Measurements from ENCODE around the gene CEP162. TPM values are rescaled to one million over a fixed set of nuclear protein-coding genes. Genes with fewer than 3 reads are reported as not detected.
"Not testable (repeated sequence)": the region's sequence is repeated elsewhere in the genome, so short reads cannot be mapped to it uniquely, and the experiment has no call there.

Gene CEP162
- total and polyA plus RNA-seq, 11 donors = 1.6 to 5.6 (median 4.4) TPM

DNA sequence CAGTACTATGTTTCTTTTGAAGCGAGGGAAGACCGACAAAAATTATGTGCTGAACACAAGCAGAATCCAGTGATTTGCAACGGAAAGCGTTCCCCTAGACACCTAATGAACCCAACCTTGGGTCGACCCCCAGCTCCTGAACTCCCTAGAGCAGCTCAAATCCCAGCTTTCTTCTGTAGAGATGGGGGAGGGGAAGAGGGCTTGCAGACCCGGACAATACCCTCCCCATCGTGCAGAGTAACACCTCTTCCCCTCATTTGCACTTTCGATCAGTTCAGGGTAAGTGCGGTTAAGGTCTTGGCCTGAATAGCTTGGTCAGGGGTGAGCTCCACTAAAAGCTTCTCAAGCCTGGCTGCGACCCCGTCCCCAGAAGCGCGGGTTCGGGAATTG lies 404 bp downstream of the CEP162 start:
- Histone ChIP-seq H3K27ac (peak overlapping the region; percentile 62 to 97 (median 81)), H3K4me1 (peaks cover 0 to 14% (median 7%) of the 10 kb centered on the region in 12 donors), H3K9me3 (no peaks in the 10 kb centered on the region), H3K27me3 (peaks cover 0 to 12% (median 0%) of the 10 kb centered on the region in 9 donors), H3K36me3 (peaks cover 0 to 5% (median 0%) of the 10 kb centered on the region in 9 donors), H3K4me3 (peak overlapping the region; percentile 60 to 91 (median 78))
- intact Hi-C loops (cut with DNase I) = loop anchor here in 5 of 10 donors (2.0 to 10.0 kb wide), 4 partner anchors 342 to 612 kb away; partner anchors contain the start of gene CYB5R4 (in 1 of the 5)
- no peak for DNase-seq
- TF ChIP-seq POLR2A (IDR thresholded peaks at IDR 0.05) = no peak
- TF ChIP-seq, protein P1, sequence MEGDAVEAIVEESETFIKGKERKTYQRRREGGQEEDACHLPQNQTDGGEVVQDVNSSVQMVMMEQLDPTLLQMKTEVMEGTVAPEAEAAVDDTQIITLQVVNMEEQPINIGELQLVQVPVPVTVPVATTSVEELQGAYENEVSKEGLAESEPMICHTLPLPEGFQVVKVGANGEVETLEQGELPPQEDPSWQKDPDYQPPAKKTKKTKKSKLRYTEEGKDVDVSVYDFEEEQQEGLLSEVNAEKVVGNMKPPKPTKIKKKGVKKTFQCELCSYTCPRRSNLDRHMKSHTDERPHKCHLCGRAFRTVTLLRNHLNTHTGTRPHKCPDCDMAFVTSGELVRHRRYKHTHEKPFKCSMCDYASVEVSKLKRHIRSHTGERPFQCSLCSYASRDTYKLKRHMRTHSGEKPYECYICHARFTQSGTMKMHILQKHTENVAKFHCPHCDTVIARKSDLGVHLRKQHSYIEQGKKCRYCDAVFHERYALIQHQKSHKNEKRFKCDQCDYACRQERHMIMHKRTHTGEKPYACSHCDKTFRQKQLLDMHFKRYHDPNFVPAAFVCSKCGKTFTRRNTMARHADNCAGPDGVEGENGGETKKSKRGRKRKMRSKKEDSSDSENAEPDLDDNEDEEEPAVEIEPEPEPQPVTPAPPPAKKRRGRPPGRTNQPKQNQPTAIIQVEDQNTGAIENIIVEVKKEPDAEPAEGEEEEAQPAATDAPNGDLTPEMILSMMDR (IDR thresholded peaks at IDR 0.05) = no peak
- peak in 3 of 4 donors; percentile 12 to 22 (median 19) for ATAC-seq
- whole genome bisulfite sequencing, 4 donors = 2 to 8% (median 3%) methylated on average over 11 to 14 of the region's 14 CpGs

DNA sequence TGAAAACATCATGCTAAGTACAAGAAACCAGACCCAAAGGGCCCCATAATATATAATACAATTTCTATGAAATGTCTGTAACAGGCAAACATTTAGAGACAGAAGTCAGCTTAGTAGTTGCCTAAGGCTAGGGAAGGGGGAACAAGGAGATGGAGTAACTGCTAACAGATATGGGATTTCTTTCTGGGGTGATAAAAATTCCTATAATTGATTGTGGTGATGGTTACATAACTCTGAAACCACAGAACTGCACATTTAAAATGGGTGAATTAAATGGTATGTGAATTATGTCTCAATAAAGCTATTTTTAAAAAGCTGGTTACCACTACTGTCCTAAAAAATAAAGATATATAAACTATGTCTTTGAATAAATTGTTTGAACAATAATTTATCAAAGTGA lies 3.2 kb downstream of the CEP162 start:
- H3K27ac ChIP-seq = no peak overlapping the region
- H3K4me3 ChIP-seq = no peak overlapping the region
- intact Hi-C loops (cut with DNase I) = loop anchor here in 5 of 10 donors (5.0 to 10.0 kb wide), 5 partner anchors 337 to 612 kb away; no protein-coding TSS in a partner anchor
- DNase-seq (no peak), ATAC-seq (no peak)
- H3K9me3 ChIP-seq = no peaks in the 10 kb centered on the region
- peaks cover 0 to 13% (median 0%) of the 10 kb centered on the region in 9 donors for H3K36me3 ChIP-seq
- no peak for TF ChIP-seq POLR2A (IDR thresholded peaks at IDR 0.05)
- TF ChIP-seq, protein P1 (IDR thresholded peaks at IDR 0.05) = no peak
- H3K4me1 ChIP-seq = peaks cover 0 to 14% (median 7%) of the 10 kb centered on the region in 12 donors
- no peaks in the 10 kb centered on the region for H3K27me3 ChIP-seq

DNA sequence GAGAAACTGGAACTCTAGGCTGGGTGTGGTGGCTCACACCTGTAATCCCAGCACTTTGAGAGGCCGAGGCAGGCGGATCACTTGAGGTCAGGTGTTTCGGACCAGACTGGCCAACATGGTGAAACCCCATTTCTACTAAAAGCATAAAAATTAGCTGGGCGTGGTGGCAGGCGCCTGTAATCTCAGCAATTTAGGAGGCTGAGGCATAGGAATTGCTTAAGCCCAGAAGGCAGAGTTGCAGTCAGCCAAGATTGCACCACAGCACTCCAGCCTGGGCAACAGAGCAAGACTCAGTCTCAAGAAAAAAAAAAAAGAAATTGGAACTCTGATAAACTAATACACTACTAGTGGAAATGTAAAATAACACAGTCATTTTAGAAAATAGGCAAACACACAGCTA lies 3.8 kb downstream of the CEP162 start:
- not testable (repeated sequence) for H3K4me3 ChIP-seq, H3K27me3 ChIP-seq, DNase-seq, ATAC-seq, H3K27ac ChIP-seq, H3K9me3 ChIP-seq
- Histone ChIP-seq H3K36me3 (peaks cover 0 to 13% (median 1%) of the 10 kb centered on the region in 9 donors), H3K4me1 (peaks cover 0 to 14% (median 7%) of the 10 kb centered on the region in 12 donors)
- intact Hi-C loops (cut with DNase I) = loop anchor here in 6 of 10 donors (2.0 to 10.0 kb wide), 6 partner anchors 335 to 611 kb away; no protein-coding TSS in a partner anchor
- 92 to 99% (median 96%) methylated on average over 5 of the region's 5 CpGs for WGBS, 4 donors

DNA sequence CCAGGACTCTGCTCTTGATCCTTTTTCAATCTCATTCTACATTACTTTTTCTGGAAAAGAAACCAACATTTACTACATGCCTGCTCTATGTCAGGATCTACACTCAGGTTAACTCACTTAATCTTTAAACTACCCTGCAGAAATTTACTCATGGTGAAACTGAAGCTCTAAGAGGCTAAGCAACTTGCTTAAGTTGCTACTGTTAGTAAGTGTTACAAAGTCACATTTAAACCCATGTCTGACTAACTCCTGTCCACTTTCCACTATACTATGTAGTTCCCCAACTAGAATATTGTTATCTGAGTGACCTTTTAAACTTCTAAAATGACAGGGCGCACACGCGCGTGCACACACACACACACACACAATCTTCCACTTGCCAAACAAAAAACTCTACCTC lies 5.0 kb downstream of the CEP162 start:
- intact Hi-C loops (cut with DNase I) = loop anchor here in 6 of 10 donors (2.0 to 10.0 kb wide), 6 partner anchors 334 to 610 kb away; no protein-coding TSS in a partner anchor

More for the DNA sequence above, 5.0 kb downstream of the CEP162 start:
- DNase-seq (no peak), ATAC-seq (no peak)
- Histone ChIP-seq H3K4me3 (no peak overlapping the region), H3K27me3 (no peaks in the 10 kb centered on the region), H3K27ac (no peak overlapping the region), H3K9me3 (no peaks in the 10 kb centered on the region), H3K4me1 (peaks cover 0 to 10% (median 7%) of the 10 kb centered on the region in 12 donors), H3K36me3 (peaks cover 0 to 15% (median 4%) of the 10 kb centered on the region in 9 donors)
- WGBS, 4 donors = 85 to 88% (median 86%) methylated on average over 4 of the region's 4 CpGs
- TF ChIP-seq POLR2A (IDR thresholded peaks at IDR 0.05) = no peak
- TF ChIP-seq, protein P1 (IDR thresholded peaks at IDR 0.05) = no peak

Measured in heart left ventricle (tissue), 16 donors.